ENCODE measurements around the gene ADTRP.

ADTRP gene

GRCh38 chr6:11785774-11786579, 7.4 kb upstream of the ADTRP start:
- Histone ChIP-seq H3K27me3 (ENCODE audit: control insufficient read depth, insufficient read depth, low read length) (no peaks in the 10 kb centered on the region), H3K4me3 (ENCODE audit: low read depth, low read length) (no peak overlapping the region), H3K4me1 (ENCODE audit: control insufficient read depth, insufficient read depth, low read length) (peaks cover 14% of the 10 kb centered on the region), H3K9me3 (ENCODE audit: control insufficient read depth, insufficient read depth, low read length) (no peaks in the 10 kb centered on the region), H3K9ac (ENCODE audit: low read depth, low read length) (no peak overlapping the region), H3K27ac (ENCODE audit: low read depth, low read length) (no peak overlapping the region), H3K36me3 (ENCODE audit: control insufficient read depth, insufficient read depth, low read length) (no peaks in the 10 kb centered on the region)

- Histone ChIP-seq H3K27me3 (ENCODE audit: control insufficient read depth, insufficient read depth, low read length) (no peaks in the 10 kb centered on the region), H3K4me3 (ENCODE audit: low read depth, low read length) (no peak overlapping the region), H3K4me1 (ENCODE audit: control insufficient read depth, insufficient read depth, low read length) (peaks cover 8% of the 10 kb centered on the region)
These were observed 6.8 kb upstream of the ADTRP start for GRCh38 chr6:11785415-11785773.

GRCh38 chr6:11784341-11784740, 5.7 kb upstream of the ADTRP start:
- Histone ChIP-seq H3K36me3 (ENCODE audit: control insufficient read depth, insufficient read depth, low read length) (no peaks in the 10 kb centered on the region), H3K4me1 (ENCODE audit: control insufficient read depth, insufficient read depth, low read length) (0 out of 2 replicates have a peak, but pooled peaks cover under 1% of the 10 kb centered on the region), H3K27me3 (ENCODE audit: control insufficient read depth, insufficient read depth, low read length) (no peaks in the 10 kb centered on the region), H3K27ac (ENCODE audit: low read depth, low read length) (no peak overlapping the region), H3K9ac (ENCODE audit: low read depth, low read length) (no peak overlapping the region), H3K9me3 (ENCODE audit: control insufficient read depth, insufficient read depth, low read length) (no peaks in the 10 kb centered on the region), H3K4me3 (ENCODE audit: low read depth, low read length) (no peak overlapping the region)

More at GRCh38 chr6:11785415-11785773, 6.8 kb upstream of the ADTRP start:
- no peaks in the 10 kb centered on the region for H3K36me3 ChIP-seq (ENCODE audit: control insufficient read depth, insufficient read depth, low read length)
- no peaks in the 10 kb centered on the region for H3K9me3 ChIP-seq (ENCODE audit: control insufficient read depth, insufficient read depth, low read length)
- H3K9ac ChIP-seq (ENCODE audit: low read depth, low read length), result no peak overlapping the region
- no peak overlapping the region for H3K27ac ChIP-seq (ENCODE audit: low read depth, low read length)

GRCh38 chr6:11783524-11784064, 5.0 kb upstream of the ADTRP start:
- Histone ChIP-seq H3K9ac (ENCODE audit: low read depth, low read length) (no peak overlapping the region), H3K36me3 (ENCODE audit: control insufficient read depth, insufficient read depth, low read length) (no peaks in the 10 kb centered on the region), H3K4me3 (ENCODE audit: low read depth, low read length) (no peak overlapping the region), H3K9me3 (ENCODE audit: control insufficient read depth, insufficient read depth, low read length) (no peaks in the 10 kb centered on the region), H3K27ac (ENCODE audit: low read depth, low read length) (no peak overlapping the region), H3K4me1 (ENCODE audit: control insufficient read depth, insufficient read depth, low read length) (no peaks in the 10 kb centered on the region), H3K27me3 (ENCODE audit: control insufficient read depth, insufficient read depth, low read length) (no peaks in the 10 kb centered on the region)

- Histone ChIP-seq H3K9me3 (ENCODE audit: control insufficient read depth, insufficient read depth, low read length) (no peaks in the 10 kb centered on the region), H3K9ac (ENCODE audit: low read depth, low read length) (no peak overlapping the region), H3K36me3 (ENCODE audit: control insufficient read depth, insufficient read depth, low read length) (no peaks in the 10 kb centered on the region), H3K4me3 (ENCODE audit: low read depth, low read length) (no peak overlapping the region), H3K27ac (ENCODE audit: low read depth, low read length) (no peak overlapping the region), H3K27me3 (ENCODE audit: control insufficient read depth, insufficient read depth, low read length) (no peaks in the 10 kb centered on the region), H3K4me1 (ENCODE audit: control insufficient read depth, insufficient read depth, low read length) (no peaks in the 10 kb centered on the region)
These were observed 3.9 kb upstream of the ADTRP start for GRCh38 chr6:11782524-11782923.

DNA sequence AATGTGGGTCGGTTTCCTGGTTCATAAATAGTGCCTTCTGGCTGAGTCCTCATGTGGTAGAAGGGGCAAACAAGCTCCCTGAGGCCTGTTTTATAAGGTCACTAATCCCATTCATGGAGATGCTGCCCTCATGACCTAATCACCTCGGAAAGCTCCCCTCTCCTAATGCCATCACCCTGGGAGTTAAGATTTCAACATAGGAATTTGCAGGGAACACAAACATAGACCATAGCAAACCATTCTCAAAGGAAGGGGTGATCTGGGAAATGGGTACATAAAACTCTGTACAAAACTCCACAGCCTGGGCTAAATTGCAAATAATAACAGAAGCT, 1.5 kb upstream of the ADTRP start:
- H3K9ac ChIP-seq (ENCODE audit: low read depth, low read length), result no peak overlapping the region
- no peaks in the 10 kb centered on the region for H3K4me1 ChIP-seq (ENCODE audit: control insufficient read depth, insufficient read depth, low read length)
- no peaks in the 10 kb centered on the region for H3K36me3 ChIP-seq (ENCODE audit: control insufficient read depth, insufficient read depth, low read length)
- no peak overlapping the region for H3K4me3 ChIP-seq (ENCODE audit: low read depth, low read length)
- H3K9me3 ChIP-seq (ENCODE audit: control insufficient read depth, insufficient read depth, low read length), result no peaks in the 10 kb centered on the region
- no peak overlapping the region for H3K27ac ChIP-seq (ENCODE audit: low read depth, low read length)
- H3K27me3 ChIP-seq (ENCODE audit: control insufficient read depth, insufficient read depth, low read length), result no peaks in the 10 kb centered on the region

DNA sequence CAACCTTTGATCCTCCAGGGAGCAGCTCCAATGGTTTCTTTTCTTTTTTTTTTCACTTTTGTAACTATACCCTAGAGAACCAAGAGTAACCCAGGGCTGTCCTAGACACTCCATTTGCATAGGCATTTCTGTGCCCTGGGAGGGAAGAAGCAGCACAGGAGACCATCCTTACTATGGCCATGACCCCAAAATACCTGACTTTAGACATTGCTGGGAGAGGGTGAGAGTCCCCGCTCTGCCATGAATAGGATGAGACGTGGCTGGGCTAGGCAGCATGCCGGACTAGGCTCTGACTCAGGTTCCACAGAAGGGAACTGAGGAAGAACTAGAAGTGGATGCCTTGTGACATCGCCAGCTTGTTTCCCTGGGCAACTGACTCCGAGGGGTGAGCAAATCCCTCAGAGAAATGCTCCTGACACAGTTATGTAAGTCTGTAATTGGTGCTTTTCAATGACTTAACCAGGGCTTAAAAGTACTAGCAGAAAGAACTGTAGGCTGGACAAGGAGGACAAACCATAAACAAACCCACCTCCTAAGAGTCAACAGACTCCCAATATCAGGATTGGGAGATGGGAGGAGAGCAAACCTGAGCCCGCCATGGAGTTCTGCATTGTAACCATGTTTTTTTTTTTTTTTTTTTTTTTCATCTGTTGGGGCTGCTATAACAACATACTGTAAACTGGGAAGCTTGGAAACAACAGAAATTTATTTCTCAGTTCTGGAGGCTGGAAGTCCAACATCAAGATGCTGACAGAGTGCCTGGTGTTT, 910 bp upstream of the ADTRP start:
- H3K9ac ChIP-seq (ENCODE audit: low read depth, low read length), result no peak overlapping the region
- H3K4me1 ChIP-seq (ENCODE audit: control insufficient read depth, insufficient read depth, low read length), result no peaks in the 10 kb centered on the region
- no peaks in the 10 kb centered on the region for H3K27me3 ChIP-seq (ENCODE audit: control insufficient read depth, insufficient read depth, low read length)
- H3K27ac ChIP-seq (ENCODE audit: low read depth, low read length), result no peak overlapping the region
- H3K4me3 ChIP-seq (ENCODE audit: low read depth, low read length), result no peak overlapping the region
- H3K9me3 ChIP-seq (ENCODE audit: control insufficient read depth, insufficient read depth, low read length), result no peaks in the 10 kb centered on the region
- H3K36me3 ChIP-seq (ENCODE audit: control insufficient read depth, insufficient read depth, low read length), result no peaks in the 10 kb centered on the region

DNA sequence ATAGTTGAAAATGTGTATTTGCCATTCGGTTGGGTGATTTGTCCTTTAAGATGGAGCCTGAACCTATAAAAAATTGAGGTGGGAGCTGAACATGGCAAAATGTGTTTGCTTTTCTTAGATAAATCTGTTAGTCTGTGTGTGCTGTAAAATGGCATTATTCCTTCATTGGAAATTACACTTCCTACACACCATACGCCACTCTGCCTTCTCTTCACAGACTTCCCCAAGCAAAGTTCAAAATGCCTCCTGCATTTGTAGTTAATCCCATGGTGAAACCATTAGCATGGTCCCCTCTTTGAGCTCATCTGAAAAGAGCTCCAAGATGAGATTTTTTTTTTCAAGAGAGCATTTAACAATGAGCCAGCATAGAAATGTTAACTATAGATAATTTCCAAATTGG, 567 bp downstream of the ADTRP start:
- H3K4me3 ChIP-seq (ENCODE audit: low read depth, low read length), result no peak overlapping the region
- H3K27ac ChIP-seq (ENCODE audit: low read depth, low read length), result no peak overlapping the region
- H3K27me3 ChIP-seq (ENCODE audit: control insufficient read depth, insufficient read depth, low read length), result no peaks in the 10 kb centered on the region
- no peak overlapping the region for H3K9ac ChIP-seq (ENCODE audit: low read depth, low read length)
- H3K4me1 ChIP-seq (ENCODE audit: control insufficient read depth, insufficient read depth, low read length), result no peaks in the 10 kb centered on the region
- H3K36me3 ChIP-seq (ENCODE audit: control insufficient read depth, insufficient read depth, low read length), result no peaks in the 10 kb centered on the region
- no peaks in the 10 kb centered on the region for H3K9me3 ChIP-seq (ENCODE audit: control insufficient read depth, insufficient read depth, low read length)

- Histone ChIP-seq H3K4me1 (ENCODE audit: control insufficient read depth, insufficient read depth, low read length) (peaks cover 6% of the 10 kb centered on the region), H3K27ac (ENCODE audit: low read depth, low read length) (no peak overlapping the region), H3K9me3 (ENCODE audit: control insufficient read depth, insufficient read depth, low read length) (no peaks in the 10 kb centered on the region), H3K4me3 (ENCODE audit: low read depth, low read length) (no peak overlapping the region), H3K36me3 (ENCODE audit: control insufficient read depth, insufficient read depth, low read length) (no peaks in the 10 kb centered on the region), H3K27me3 (ENCODE audit: control insufficient read depth, insufficient read depth, low read length) (no peaks in the 10 kb centered on the region), H3K9ac (ENCODE audit: low read depth, low read length) (no peak overlapping the region)
These were observed 2.7 kb downstream of the ADTRP start for GRCh38 chr6:11775791-11776409.

- H3K4me3 ChIP-seq (ENCODE audit: low read depth, low read length), result no peak overlapping the region
- H3K9me3 ChIP-seq (ENCODE audit: control insufficient read depth, insufficient read depth, low read length), result no peaks in the 10 kb centered on the region
- no peak overlapping the region for H3K9ac ChIP-seq (ENCODE audit: low read depth, low read length)
- no peaks in the 10 kb centered on the region for H3K27me3 ChIP-seq (ENCODE audit: control insufficient read depth, insufficient read depth, low read length)
- H3K27ac ChIP-seq (ENCODE audit: low read depth, low read length), result no peak overlapping the region
- no peaks in the 10 kb centered on the region for H3K36me3 ChIP-seq (ENCODE audit: control insufficient read depth, insufficient read depth, low read length)
- peaks cover 17% of the 10 kb centered on the region for H3K4me1 ChIP-seq (ENCODE audit: control insufficient read depth, insufficient read depth, low read length)
These were observed 4.2 kb downstream of the ADTRP start for GRCh38 chr6:11774426-11774825.

GRCh38 chr6:11773581-11773980, 5.0 kb downstream of the ADTRP start:
- no peak overlapping the region for H3K27ac ChIP-seq (ENCODE audit: low read depth, low read length)

More at GRCh38 chr6:11773581-11773980, 5.0 kb downstream of the ADTRP start:
- no peaks in the 10 kb centered on the region for H3K27me3 ChIP-seq (ENCODE audit: control insufficient read depth, insufficient read depth, low read length)
- no peak overlapping the region for H3K9ac ChIP-seq (ENCODE audit: low read depth, low read length)
- no peaks in the 10 kb centered on the region for H3K36me3 ChIP-seq (ENCODE audit: control insufficient read depth, insufficient read depth, low read length)
- peaks cover 17% of the 10 kb centered on the region for H3K4me1 ChIP-seq (ENCODE audit: control insufficient read depth, insufficient read depth, low read length)
- no peaks in the 10 kb centered on the region for H3K9me3 ChIP-seq (ENCODE audit: control insufficient read depth, insufficient read depth, low read length)
- no peak overlapping the region for H3K4me3 ChIP-seq (ENCODE audit: low read depth, low read length)

Data from HUES48 (cell line).